CD4-positive, alpha-beta T cell treated with Interleukin-17A for 4 hours (primary cell): Measurements from ENCODE around the gene SKI.
"Not testable (repeated sequence)": the region's sequence is repeated elsewhere in the genome, so short reads cannot be mapped to it uniquely, and the experiment has no call there.

Experiments used
- DNase-seq: peaks from one replicate; pipeline ENCODE4 v3.0.0-alpha.2; 2020; ENCODE audit warnings: mixed read lengths

Gene SKI

DNA sequence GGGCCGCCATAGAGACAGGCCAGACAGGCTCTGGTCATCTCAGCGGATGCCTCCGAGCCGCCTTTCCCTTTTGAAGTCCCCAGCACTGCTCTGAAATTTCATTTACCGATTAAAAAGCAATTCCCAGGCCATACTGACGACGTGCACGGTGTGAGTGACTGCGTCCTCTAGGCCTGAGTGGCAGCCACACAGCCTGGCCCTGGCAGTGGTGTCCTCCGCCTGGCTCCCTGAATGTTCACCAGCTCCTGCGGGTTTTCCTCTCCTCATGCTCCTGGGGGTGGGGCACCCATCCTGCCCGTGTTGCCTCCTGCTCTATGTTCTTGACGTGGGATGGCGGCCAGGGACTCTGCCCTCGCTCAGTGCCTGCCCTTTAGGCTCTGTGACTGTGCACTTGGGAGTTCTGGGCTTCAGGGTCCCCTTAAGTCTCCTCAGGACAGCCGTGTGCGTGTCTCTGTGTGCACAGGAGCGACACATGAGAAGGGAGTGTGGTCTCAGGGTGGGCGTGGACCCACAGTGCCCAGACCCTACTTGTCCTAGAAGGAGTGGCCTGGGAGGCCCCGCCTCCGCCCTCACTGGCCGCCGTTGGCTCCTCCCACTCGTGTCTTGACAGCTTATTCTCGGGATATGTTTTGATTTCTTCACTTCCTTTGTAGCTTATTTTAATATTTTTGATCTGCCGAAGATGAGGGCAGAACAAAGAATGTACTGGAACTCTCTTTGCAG lies 3.6 kb downstream of the SKI start:
- DNase-seq = peak; percentile 92

DNA sequence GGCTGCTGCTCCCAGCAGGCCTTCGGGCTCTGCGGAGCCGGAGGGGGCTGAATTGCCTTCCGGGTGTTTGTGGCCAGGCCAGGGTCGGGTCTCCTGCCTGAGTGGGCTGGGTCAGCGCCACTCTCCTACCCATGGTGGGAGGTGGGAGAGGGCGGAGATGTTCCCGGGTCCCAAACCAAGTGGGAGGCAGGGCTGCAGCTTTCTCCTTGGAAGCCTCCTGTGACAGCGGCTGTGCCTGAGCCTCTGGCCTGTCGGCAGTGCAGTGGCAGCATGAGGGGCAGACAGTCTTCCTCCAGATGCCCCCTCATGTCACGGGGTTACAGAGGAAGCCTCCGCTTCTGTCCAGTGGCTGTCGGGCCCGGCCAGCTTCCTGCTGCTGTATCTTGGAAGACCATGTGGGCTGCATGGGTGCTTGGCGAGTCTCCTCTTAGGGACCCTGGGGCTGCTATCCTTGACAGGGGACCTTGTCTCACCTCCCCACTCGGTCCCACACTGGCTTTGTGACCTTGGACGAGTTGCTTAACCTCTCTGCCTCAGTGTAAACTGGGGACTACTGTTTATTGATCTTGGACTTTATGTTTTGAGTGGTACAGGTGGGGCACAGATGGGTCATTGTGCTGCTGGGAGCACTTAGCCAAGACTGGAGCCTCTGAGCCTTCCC lies 4.3 kb downstream of the SKI start:
- DNase-seq = no peak

DNA sequence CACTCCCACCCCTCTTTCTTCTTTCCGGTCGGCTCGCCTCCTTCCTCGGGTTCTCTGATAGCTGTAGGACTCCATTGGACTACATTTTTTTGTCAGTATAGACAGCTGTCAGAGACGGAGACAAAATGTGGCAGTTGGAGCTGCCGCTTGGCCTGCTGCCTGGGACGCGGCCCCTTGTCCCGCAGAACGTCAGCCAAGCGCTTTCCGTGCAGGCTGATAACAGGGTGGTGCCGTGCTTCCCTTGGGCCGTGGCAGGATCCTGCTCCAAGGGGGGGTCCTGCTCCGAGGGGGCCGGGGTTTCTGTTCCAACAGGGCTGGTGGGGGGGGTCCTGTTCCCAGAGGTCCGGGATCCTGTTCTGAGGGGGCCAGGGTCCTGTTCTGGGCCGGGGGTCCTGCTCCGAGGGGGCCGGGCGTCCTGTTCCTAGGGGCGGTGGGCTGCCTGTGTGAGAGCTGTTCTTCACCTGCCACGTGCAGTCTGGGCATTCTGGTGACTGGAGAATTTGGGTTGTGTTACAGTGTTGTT lies 4.9 kb downstream of the SKI start:
- DNase-seq = no peak

DNA sequence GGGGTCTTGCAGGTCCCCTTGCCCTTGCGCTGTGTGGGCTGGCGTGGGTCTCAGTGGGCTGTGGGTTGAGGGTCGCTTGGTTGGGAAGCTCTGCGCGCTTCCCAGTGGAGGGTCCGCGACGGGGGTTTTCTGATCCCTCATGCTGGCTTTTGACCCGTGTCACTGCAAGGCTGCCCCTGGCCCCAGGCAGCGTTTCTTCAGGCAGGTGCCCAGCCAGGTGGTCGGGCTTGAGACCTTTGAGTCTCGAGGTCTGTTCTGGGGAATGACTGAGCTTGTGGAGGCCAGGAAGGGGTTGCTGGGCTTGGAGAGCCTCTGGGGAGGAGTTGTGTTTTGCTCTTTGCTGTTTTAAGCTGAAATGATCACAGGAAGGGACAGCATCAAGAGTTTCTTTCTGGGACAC lies 5.3 kb downstream of the SKI start:
- DNase-seq = no peak

DNA sequence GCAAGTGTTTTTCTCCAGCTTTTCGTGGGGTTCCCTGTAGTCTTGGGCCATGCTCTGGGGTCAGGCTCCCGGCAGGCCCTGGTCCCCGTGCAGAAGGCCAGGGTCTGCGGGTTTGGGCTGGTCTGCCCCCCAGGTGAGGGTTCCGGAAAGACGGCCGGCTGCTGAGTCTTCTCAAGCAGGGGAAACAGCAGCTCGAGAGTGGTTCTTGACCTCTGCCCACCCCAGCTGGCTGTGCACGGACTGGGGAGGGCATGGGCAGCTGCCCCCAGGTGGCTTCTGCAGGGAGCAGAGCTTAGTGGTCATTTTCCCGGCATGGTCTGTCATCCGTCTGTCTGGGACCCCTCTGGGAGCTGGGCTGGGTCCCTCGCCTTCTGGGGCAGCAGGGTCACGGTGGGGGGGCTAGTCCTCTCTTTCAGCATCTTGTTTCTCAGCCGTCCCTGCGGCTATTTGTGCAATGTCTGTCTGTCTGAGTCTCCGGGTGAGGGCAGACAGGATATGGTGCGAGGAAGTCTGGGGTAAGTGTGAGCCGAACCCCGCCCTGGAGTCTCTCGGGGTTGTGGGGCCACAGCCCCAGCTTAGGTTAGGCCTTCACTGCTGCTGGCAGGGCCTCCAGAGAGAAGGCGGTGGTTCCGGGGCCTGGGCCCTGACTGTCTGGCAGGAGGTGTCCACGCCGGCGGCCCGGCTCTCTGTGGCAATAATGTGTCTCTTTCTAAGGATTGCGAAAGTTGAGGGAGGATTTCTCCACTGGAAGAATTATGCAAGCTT lies 6.1 kb downstream of the SKI start:
- DNase-seq = peak; percentile 86

- peak; percentile 53 for DNase-seq
These were observed 6.6 kb downstream of the SKI start for GRCh38 chr1:2234762-2235113.

- no peak for DNase-seq
These were observed 7.3 kb downstream of the SKI start for GRCh38 chr1:2235300-2235998.

GRCh38 chr1:2236695-2237677 lies 8.9 kb downstream of the SKI start:
- DNase-seq = peak; percentile 74

DNA sequence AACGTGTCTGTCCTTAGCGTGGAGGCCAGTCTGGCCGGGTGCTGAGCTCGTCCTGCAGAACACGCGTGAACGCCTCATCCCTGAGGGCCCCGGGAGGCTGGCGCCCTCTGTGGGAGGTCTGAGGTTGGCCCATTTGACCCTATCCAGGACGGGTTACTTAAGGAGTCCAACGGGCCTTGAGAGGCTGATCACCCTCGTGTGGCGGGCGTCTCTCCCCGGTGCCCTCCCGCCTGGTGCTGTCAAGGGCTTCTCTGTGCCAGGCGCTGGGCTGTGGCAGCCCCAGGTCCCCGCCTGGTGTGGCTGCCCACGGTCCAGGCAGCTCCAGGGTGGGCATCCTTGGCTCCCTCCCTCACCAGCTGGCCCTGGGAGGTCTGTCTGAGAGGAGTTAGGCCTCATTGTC lies 9.7 kb downstream of the SKI start:
- no peak for DNase-seq

GRCh38 chr1:2238361-2239012 lies 10.4 kb downstream of the SKI start:
- DNase-seq = no peak

- no peak for DNase-seq
These were observed 10.9 kb downstream of the SKI start for GRCh38 chr1:2239013-2239370.

DNA sequence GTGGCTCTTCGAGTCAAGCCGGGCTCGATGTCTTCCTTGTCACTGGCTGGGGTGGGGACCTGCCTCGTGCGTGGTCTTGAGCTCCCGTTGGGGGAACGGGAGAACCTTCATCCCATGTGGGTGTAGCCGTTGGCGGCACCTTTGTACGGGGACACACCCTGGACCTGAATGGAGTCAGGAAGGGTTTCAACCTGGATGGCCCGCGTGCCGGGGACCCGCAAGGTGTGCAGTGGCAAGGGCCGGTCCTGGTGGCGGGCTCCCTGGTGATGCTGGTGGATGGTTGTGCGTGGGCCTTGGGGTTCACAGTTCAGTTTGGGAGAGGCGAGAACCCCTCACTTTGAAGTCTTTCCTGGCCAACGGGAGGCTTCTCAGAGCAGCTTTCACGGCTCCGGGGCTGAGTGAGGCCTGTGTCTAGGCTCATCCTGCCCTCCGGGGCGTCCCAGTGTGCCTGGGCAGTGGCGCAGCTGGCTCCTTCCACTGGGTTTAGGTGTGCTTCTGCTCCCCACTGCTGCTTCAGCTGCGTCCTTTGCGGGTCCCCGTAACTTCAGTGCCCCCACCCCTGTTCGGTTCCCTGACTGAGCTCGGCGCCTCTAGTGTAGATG lies 11.4 kb downstream of the SKI start:
- DNase-seq = no peak

DNA sequence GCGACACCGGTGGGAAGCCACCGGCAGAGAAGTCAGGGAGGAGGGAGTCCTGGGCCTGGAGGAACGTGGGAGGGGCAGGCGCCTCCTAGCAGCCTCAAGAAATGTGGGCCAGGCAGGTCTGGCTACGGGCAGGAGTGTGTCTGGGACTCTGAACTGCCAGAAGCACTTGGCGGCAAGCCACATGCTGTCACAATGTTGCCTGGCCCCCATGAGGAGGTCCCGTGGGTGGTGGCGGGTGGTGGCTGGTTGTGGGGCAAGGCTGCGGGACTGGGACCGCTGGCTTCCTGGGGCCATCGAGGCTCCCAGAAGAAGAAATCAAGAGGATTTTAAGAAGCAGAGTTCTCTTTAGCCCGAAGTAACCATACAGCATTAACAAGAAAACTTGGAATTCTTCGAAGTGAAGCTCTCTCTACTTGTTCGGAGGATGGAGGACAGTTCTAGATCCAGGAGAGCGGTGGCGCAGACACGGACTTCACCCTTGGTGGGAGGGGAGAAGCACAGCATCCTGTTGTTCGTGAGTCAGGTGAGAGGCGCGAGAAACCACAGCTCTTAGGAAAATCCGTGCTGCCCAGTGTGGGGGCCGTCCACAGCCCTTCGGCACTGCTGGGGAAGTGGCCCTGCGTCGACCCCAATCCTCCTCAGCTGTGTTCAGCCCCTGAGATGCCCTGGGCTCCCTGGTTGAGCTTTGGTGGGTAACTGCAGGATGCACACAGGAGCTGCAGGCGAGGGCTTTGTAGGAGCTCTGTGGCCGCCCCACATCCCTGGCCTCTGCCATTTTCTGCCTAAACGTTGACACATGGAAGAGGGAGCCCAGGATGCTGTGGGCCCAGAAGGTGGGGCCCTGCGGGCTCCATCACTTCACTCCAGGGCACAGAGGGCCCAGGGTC lies 12.4 kb downstream of the SKI start:
- DNase-seq = peak; percentile 51

DNA sequence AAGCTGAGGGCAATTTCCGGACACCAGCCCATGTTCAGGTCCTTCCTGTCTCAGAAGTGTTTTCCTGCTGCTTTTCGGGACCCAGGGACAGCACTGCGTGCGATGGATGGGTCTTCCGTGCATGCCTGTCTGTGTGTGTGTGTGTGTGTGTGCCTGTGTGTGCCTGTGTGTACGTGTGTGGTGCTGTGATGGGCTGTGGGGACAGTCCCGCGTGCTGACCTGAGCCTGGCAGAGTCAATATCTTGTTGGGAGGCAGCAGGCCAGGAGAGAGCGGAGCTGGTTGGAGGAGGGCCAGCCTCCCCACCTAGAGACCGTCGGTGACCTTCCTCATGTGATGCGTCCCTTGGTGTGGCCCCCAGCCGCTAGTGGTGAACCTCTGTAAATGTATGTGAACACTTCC lies 13.7 kb downstream of the SKI start:
- DNase-seq = no peak

DNA sequence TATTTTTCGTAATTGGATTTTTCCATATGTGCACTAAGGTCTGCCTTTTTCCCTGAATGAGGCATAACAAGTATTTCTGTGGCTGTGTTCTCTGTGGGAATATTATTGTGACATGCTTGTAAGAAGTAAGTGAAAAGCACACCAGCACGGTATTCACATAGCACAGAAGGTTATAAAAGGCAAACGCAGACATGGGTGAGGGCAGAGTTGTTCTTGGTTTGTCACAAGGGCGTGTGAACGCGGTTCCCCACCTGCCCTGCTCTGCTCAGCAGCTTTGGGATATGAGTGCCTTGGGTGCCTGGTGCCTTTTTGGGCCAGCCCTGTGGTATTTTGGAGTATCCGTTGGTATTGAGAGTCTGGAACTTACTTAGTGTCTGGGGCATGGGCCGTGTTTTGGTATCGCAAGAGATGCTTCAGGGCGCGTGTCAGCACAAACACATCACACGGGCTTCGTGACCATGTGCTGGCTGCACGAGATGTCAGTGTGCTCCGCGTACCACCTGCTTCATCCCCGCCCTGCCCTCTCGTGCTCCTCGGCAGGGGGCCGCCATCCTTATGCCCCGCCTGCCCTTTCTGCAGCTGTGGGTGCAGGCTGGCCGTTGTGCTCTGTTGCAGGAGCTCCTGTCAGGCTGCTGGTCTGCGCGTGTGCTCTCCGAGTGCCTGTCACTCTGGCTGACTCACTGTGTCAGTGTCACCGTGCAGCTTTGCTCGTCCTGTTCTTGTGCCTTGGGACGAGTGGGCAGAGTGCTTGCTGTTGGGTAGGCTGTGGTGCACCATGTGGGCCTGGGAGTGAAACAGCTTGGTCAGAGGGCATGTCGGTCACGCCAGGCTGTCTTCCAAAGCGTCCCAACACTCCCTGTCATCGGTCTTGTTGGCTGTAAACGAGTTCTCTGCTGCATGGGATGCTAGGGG lies 15.0 kb downstream of the SKI start:
- DNase-seq = no peak

GRCh38 chr1:2247045-2247394 lies 18.9 kb downstream of the SKI start:
- not testable (repeated sequence) for DNase-seq

GRCh38 chr1:2247760-2248126 lies 19.6 kb downstream of the SKI start:
- DNase-seq = no peak

- no peak for DNase-seq
These were observed 20.2 kb downstream of the SKI start for GRCh38 chr1:2248127-2248826.
